Limb (tissue), 2 donors: ENCODE measurements around the gene PITX2.

Experiments
- DNase-seq, 2 donors: peaks; one replicate each; pipeline ENCODE4 v3.0.0-alpha.2; 2016; ENCODE audit errors: extremely low spot score in 2 of 2

Gene PITX2

GRCh38 chr4:110636680-110637407 is 14.0 kb upstream of the PITX2 start:
- peak; percentile 79 for DNase-seq

GRCh38 chr4:110636171-110636679 is 13.3 kb upstream of the PITX2 start:
- DNase-seq, result peak in 1 of 2 donors; percentile 38

GRCh38 chr4:110635163-110635865 is 12.4 kb upstream of the PITX2 start:
- peak in 1 of 2 donors; percentile 47 for DNase-seq

- DNase-seq, result no peak
These were observed 11.7 kb upstream of the PITX2 start for GRCh38 chr4:110634350-110635162.

GRCh38 chr4:110633358-110634341 is 10.8 kb upstream of the PITX2 start:
- peak in 1 of 2 donors; percentile 68 for DNase-seq

GRCh38 chr4:110632506-110633357 is 9.9 kb upstream of the PITX2 start:
- peak in 1 of 2 donors; percentile 57 for DNase-seq

GRCh38 chr4:110631584-110632505 is 9.0 kb upstream of the PITX2 start:
- DNase-seq, result peak; percentile 90 to 94

- peak in 1 of 2 donors; percentile 59 for DNase-seq
These were observed 8.0 kb upstream of the PITX2 start for GRCh38 chr4:110630688-110631402.

GRCh38 chr4:110629780-110630687 is 7.2 kb upstream of the PITX2 start:
- DNase-seq, result peak in 1 of 2 donors; percentile 49

- peak in 1 of 2 donors; percentile 45 for DNase-seq
These were observed 6.4 kb upstream of the PITX2 start for GRCh38 chr4:110629214-110629754.

- peak in 1 of 2 donors; percentile 44 for DNase-seq
These were observed 5.9 kb upstream of the PITX2 start for GRCh38 chr4:110628663-110629213.

GRCh38 chr4:110627977-110628662 is 5.2 kb upstream of the PITX2 start:
- peak in 1 of 2 donors; percentile 47 for DNase-seq

- no peak for DNase-seq
These were observed 3.8 kb upstream of the PITX2 start for GRCh38 chr4:110626532-110627153.

- DNase-seq, result no peak
These were observed 2.8 kb upstream of the PITX2 start for GRCh38 chr4:110625576-110626257.
